ENCODE measurements around the gene LRRC59. TPM values are rescaled to one million over a fixed set of nuclear protein-coding genes. Genes with fewer than 3 reads are reported as not detected.

LRRC59 gene
- total and polyA plus RNA-seq, 2 of the 13 experiments (the other 11 are each of a cell fraction or from before 2014, with no cell fraction given), result 87.3 to 222 TPM

GRCh38 chr17:50429793-50430192 is 32.5 kb upstream of the LRRC59 start:
- H3K9me3 ChIP-seq (ENCODE audit: low read length), result no peaks in the 10 kb centered on the region
- CTCF ChIA-PET (ENCODE audit: low intra/inter-chr PET ratio, low total read pairs), result interaction anchor here (4.1 kb wide), 1 partner anchor 49 kb away, joined by 20 read pairs; the partner anchor contains the start of gene RSAD1
- intact Hi-C loops (cut with micrococcal nuclease; ENCODE audit: unreplicated experiment), result loop anchor here (1.0 kb wide), 1 partner anchor 47 kb away; no protein-coding TSS in a partner anchor
- H4K20me1 ChIP-seq (ENCODE audit: insufficient read depth, low read length), result no peaks in the 10 kb centered on the region
- peaks cover 72% of the 10 kb centered on the region for H3K4me1 ChIP-seq (ENCODE audit: insufficient read depth, low read length)
- peak overlapping the region; percentile 83 for H3K27ac ChIP-seq (ENCODE audit: extremely low read length, insufficient read depth, low read length)
- ATAC-seq (no peak), DNase-seq (ENCODE audit: low spot score) (no peak), FAIRE-seq (no peak)
- BruUV-seq (replicated peaks), result no TSS peak
- 86% methylated on average over 4 of the region's 4 CpGs for WGBS (ENCODE audit: low lambda C conversion rate)
- POLR2A ChIA-PET, result interaction anchor here (1.2 to 5.6 kb wide), 10 partner anchors 9 to 666 kb away, joined by 3 to 99 read pairs (median 6); partner anchors contain the start of genes FAM117A and LRRC59
- TF ChIP-seq ZNF598 (CRISPR knock-in tag; IDR thresholded peaks at IDR 0.05; ENCODE audit: borderline replicate concordance) (peak; percentile 45; the same call in 1 of the 2 replicates), ZNF891 (CRISPR knock-in tag; IDR thresholded peaks at IDR 0.05) (0 out of 2 replicates have a peak, but pooled peaks have one; percentile 13), ZNF274 (CRISPR knock-in tag; IDR thresholded peaks at IDR 0.05) (peak; percentile 70; the same call in 1 of the 2 replicates), ZNF772 (CRISPR knock-in tag; IDR thresholded peaks at IDR 0.05) (0 out of 2 replicates have a peak, but pooled peaks have one; percentile 29), ZNF572 (CRISPR knock-in tag; IDR thresholded peaks at IDR 0.05) (0 out of 2 replicates have a peak, but pooled peaks have one; percentile 27), MEIS1 (CRISPR knock-in tag; IDR thresholded peaks at IDR 0.05; ENCODE audit: borderline replicate concordance) (no peak)
- TF ChIP-seq, protein P1, sequence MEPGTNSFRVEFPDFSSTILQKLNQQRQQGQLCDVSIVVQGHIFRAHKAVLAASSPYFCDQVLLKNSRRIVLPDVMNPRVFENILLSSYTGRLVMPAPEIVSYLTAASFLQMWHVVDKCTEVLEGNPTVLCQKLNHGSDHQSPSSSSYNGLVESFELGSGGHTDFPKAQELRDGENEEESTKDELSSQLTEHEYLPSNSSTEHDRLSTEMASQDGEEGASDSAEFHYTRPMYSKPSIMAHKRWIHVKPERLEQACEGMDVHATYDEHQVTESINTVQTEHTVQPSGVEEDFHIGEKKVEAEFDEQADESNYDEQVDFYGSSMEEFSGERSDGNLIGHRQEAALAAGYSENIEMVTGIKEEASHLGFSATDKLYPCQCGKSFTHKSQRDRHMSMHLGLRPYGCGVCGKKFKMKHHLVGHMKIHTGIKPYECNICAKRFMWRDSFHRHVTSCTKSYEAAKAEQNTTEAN (CRISPR knock-in tag; conservative IDR thresholded peaks at IDR 0.05), result no peak
- no peak overlapping the region for H3K4me3 ChIP-seq (replicated peaks in 1 of 3; ENCODE audit: insufficient read depth in 1 of 3, low read depth in 2 of 3, low read length in 3 of 3)
- H3K27me3 ChIP-seq (ENCODE audit: control insufficient read depth in 1 of 2, insufficient read depth in 2 of 2, low read length in 2 of 2), result no peaks in the 10 kb centered on the region; a peak in 1 of 5 replicates
- no peak overlapping the region for H2AFZ ChIP-seq (ENCODE audit: low read length)
- peaks cover 0 to 4% of the 10 kb centered on the region in 2 experiments; a peak in 1 of 5 replicates for H3K36me3 ChIP-seq (replicated peaks in 1 of 2; ENCODE audit: control insufficient read depth in 1 of 2, insufficient read depth in 2 of 2, low read length in 2 of 2)
- H3K4me2 ChIP-seq (ENCODE audit: low read depth, low read length), result peak overlapping the region; percentile 99
- peak overlapping the region; percentile 84; the same call in 1 of the 2 replicates for H3K9ac ChIP-seq (ENCODE audit: insufficient read depth, low read depth, low read length)
- H3K79me2 ChIP-seq (ENCODE audit: insufficient read depth, low read length), result peaks cover 38% of the 10 kb centered on the region
- in situ Hi-C loops (cut with HindIII; ENCODE audit: extremely low pct_ligation_motif_present, low pct_unique_long_range_greater_than_20kb), result no loop called here

All from HepG2 (cell line).